Common myeloid progenitor, CD34-positive (primary cell): ENCODE measurements around the gene SMAP1.

Source experiments
- CTCF ChIA-PET: fragments of 350-600 bp; sonication (Branson Sonifier 250); formaldehyde crosslinking; loops from one replicate; lab custom pipeline; 2021; ENCODE audit warnings: antibody characterized with exemption; lab: Charles Lee
- POLR2A ChIA-PET: fragments of 350-600 bp; sonication (Branson Sonifier 250); formaldehyde crosslinking; loops from one replicate; lab custom pipeline; 2021; ENCODE audit warnings: antibody characterized with exemption; lab: Charles Lee
- DNase-seq, 3 donors: peaks; one replicate each; pipeline versions ENCODE4 v3.0.0 to v3.0.0-alpha.2; 2013
- H3K27ac ChIP-seq, 2 experiments: 1 replicate in 1 of 2; 2 replicates in 1 of 2; pipeline ENCODE4 v1.7.0; 2013; ENCODE audit warnings: inconsistent platforms in 2 of 2, low read length in 2 of 2, mild to moderate bottlenecking in 2 of 2, low read depth in 1 of 2, moderate library complexity in 1 of 2; ENCODE audit not compliant: severe bottlenecking in 2 of 2, insufficient read depth in 1 of 2, poor library complexity in 1 of 2
- H3K27me3 ChIP-seq, 5 experiments: replicated peaks in 2 of 5; 1 replicate in 3 of 5; 2 replicates in 2 of 5; pipeline versions ENCODE4 v1.6.1 to v1.7.0; 2013; ENCODE audit warnings: low read length in 4 of 5, mild to moderate bottlenecking in 2 of 5, moderate library complexity in 2 of 5, inconsistent platforms in 1 of 5; ENCODE audit not compliant: insufficient read depth in 5 of 5, control insufficient read depth in 4 of 5
- H3K36me3 ChIP-seq, 4 experiments: 1 replicate in 2 of 4; 2 replicates in 2 of 4; pipeline versions ENCODE4 v1.6.1 to v1.7.0; 2013; ENCODE audit warnings: low read length in 3 of 4, control low read depth in 1 of 4, mild to moderate bottlenecking in 1 of 4; ENCODE audit not compliant: control insufficient read depth in 4 of 4, insufficient read depth in 4 of 4
- H3K4me1 ChIP-seq, 4 experiments: 1 replicate in 3 of 4; 2 replicates in 1 of 4; pipeline versions ENCODE4 v1.6.1 to v1.7.1; 2013; ENCODE audit warnings: low read length in 3 of 4, mild to moderate bottlenecking in 3 of 4, control low read depth in 1 of 4, inconsistent platforms in 1 of 4, moderate library complexity in 1 of 4; ENCODE audit not compliant: control insufficient read depth in 4 of 4, insufficient read depth in 4 of 4; ENCODE audit errors: control extremely low read depth in 1 of 4
- H3K4me3 ChIP-seq, 7 experiments: 1 replicate in 4 of 7; 2 replicates in 3 of 7; pipeline versions ENCODE4 v1.5.1 to v1.7.0; 2013; ENCODE audit warnings: mild to moderate bottlenecking in 7 of 7, low read length in 6 of 7, moderate library complexity in 6 of 7, inconsistent platforms in 2 of 7, low read depth in 2 of 7, control low read depth in 1 of 7; ENCODE audit not compliant: insufficient read depth in 4 of 7, control insufficient read depth in 1 of 7; ENCODE audit errors: extremely low read depth in 1 of 7
- H3K9me3 ChIP-seq, 5 experiments: 1 replicate in 4 of 5; 2 replicates in 1 of 5; pipeline versions ENCODE4 v1.6.1 to v1.7.1; 2013; ENCODE audit warnings: low read length in 4 of 5, mild to moderate bottlenecking in 2 of 5, inconsistent platforms in 1 of 5, low read depth in 1 of 5, moderate library complexity in 1 of 5; ENCODE audit not compliant: control insufficient read depth in 4 of 5, insufficient read depth in 2 of 5; ENCODE audit errors: control extremely low read depth in 1 of 5
- WGBS: methylation state at CpG from one replicate; pipeline ENCODE4 v1.1.5; 2013; ENCODE audit not compliant: insufficient coverage; 5-methylcytosine and 5-hydroxymethylcytosine counted together

Gene SMAP1

DNA sequence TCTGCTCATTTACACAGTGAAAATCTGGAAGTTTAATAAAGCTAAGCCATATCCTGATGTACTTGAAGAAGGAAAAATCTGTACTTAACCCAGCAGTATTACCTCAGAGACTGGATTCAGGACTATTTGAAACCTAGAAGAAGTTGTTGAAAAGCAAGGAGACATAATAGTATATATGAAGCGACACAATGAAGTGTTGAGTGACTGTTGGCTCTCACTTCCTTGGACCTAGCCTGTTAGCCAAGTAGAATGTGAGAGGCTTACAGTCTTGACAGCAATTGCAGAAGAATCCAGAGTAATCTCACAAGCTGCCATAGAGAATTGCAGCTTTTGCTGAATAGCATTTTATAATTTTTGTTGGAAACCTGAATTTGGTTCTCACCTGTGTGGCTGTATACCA lies 26.7 kb downstream of the SMAP1 start:
- WGBS: 93% methylated on average over 1 of the region's 1 CpG
- DNase-seq: no peak
- no peak overlapping the region for H3K4me3 ChIP-seq
- ChIA-PET POLR2A (no interaction called here), CTCF (no interaction called here)
- H3K27me3 ChIP-seq: no peaks in the 10 kb centered on the region
- H3K4me1 ChIP-seq: no peaks in the 10 kb centered on the region
- H3K27ac ChIP-seq: no peak overlapping the region
- peaks cover 2 to 37% (median 7%) of the 10 kb centered on the region in 5 experiments for H3K9me3 ChIP-seq
- peaks cover 0 to 3% (median 0%) of the 10 kb centered on the region in 4 experiments for H3K36me3 ChIP-seq

DNA sequence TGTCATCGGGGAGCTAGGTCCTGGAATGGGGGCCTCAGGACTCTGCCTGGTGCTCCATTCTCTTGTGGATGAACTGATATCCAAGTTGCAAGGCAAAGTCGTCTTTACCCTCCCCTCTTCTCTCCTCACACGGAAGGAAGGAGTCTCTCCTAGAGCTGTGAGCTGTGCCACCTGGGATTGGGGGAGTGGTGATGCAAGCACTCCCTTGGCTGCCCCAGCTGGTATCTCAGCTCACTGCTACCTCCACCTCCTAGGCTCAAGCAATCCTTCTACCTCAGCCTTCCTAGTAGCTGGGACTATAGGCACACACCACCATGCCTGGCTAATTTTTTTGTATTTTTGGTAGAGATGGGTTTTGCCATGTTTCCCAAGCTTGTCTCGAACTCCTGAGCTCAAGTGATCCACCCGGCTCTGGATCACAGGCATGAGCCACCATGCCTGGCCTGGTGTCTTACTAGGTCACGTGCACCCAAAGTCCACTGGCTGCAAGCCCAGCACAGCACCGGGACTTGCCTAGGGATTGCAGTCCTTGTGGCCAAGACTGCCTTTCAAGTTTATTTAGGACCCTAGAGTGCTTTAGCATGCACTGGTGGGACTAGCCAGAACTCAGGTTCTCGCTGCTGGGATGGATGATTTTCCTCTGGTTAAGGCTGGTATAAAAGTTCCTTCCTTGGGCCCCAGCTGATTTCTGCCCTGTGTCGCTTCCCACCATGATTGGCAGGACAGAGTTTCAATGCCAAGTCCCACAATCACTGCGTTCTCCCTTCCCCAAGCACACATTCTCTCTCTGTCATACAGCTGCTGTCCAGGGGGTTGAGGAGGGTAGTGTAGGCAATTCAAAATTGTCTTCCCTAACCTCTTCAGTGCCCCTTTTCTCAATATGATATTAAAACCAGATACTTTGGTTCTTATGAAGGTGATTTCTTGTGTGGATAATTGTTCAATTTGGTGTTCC lies 33.5 kb downstream of the SMAP1 start:
- H3K9me3 ChIP-seq: peaks cover 0 to 4% (median 1%) of the 10 kb centered on the region in 5 experiments
- peaks cover 0 to 3% (median 1%) of the 10 kb centered on the region in 4 experiments for H3K36me3 ChIP-seq
- ChIA-PET POLR2A (interaction anchor here (0.7 kb wide), 1 partner anchor 244 kb away, joined by 3 read pairs; no protein-coding TSS in a partner anchor), CTCF (interaction anchor here (0.6 kb wide), 1 partner anchor 17 kb away, joined by 3 read pairs; no protein-coding TSS in a partner anchor)
- 99% methylated on average over 6 of the region's 10 CpGs for WGBS
- no peak for DNase-seq
- H3K4me3 ChIP-seq: no peak overlapping the region
- H3K27ac ChIP-seq: no peak overlapping the region
- no peaks in the 10 kb centered on the region for H3K4me1 ChIP-seq
- H3K27me3 ChIP-seq: no peaks in the 10 kb centered on the region

DNA sequence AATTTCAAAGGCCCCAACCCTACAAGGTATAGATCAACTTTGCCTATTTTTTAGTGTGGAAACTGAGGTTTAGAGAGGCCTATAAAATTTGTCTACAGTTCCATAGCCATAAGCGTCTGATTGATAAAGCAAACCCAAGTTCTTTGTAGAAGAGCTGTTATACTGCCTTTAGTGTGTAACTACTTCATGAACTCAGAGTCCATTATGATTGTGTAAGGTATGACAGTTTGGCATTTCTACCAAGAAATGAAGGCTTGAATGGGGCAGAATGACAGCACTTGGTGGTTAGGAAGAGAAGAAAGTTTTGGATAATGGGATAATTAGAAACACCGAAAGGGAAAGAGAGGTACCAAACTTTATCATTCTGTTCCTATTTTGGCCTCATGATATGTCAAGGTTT lies 38.1 kb downstream of the SMAP1 start:
- DNase-seq: no peak
- CTCF ChIA-PET: no interaction called here
- Histone ChIP-seq H3K27me3 (no peaks in the 10 kb centered on the region), H3K36me3 (no peaks in the 10 kb centered on the region), H3K4me3 (no peak overlapping the region), H3K9me3 (no peaks in the 10 kb centered on the region), H3K4me1 (no peaks in the 10 kb centered on the region), H3K27ac (no peak overlapping the region)
- WGBS: 100% methylated on average over 2 of the region's 2 CpGs
- POLR2A ChIA-PET: no interaction called here

DNA sequence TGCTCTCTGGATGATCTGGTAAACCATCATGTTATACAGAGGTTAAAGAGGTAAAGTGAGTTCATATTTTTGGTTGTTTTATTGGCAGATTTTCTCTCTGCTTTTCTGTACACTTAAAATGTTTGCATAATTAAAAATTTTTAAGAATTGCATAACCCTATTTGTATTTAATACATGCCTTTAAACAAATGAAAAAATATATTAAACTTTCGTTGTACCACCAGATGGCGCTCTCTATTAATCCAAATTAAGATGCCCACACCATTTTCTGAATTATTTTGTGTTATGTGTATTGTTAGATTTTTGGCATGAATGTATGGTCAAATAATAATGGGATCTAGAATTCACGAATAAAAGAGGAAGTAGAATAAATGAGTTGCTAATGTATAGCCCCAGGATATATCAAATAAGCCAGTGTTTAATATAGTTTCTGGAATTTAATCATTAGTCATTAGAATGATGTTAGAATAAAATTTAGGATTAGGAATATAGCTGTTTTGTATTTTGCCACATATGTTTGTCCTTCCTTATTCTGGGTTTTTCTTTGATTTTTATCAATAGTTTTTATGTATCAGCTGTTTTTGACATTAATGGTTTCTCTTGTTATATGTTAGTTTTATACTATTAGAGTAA lies 38.9 kb downstream of the SMAP1 start:
- 0% methylated on average over 1 of the region's 3 CpGs for WGBS
- H3K27ac ChIP-seq: no peak overlapping the region
- peak; percentile 46 to 72 (median 65) for DNase-seq
- ChIA-PET POLR2A (no interaction called here), CTCF (interaction anchor here (0.8 to 5.6 kb wide), 12 partner anchors 10 to 307 kb away, joined by 3 to 52 read pairs (median 4); no protein-coding TSS in a partner anchor)
- no peaks in the 10 kb centered on the region for H3K27me3 ChIP-seq
- H3K36me3 ChIP-seq: no peaks in the 10 kb centered on the region
- H3K9me3 ChIP-seq: no peaks in the 10 kb centered on the region
- no peaks in the 10 kb centered on the region for H3K4me1 ChIP-seq
- H3K4me3 ChIP-seq: no peak overlapping the region

DNA sequence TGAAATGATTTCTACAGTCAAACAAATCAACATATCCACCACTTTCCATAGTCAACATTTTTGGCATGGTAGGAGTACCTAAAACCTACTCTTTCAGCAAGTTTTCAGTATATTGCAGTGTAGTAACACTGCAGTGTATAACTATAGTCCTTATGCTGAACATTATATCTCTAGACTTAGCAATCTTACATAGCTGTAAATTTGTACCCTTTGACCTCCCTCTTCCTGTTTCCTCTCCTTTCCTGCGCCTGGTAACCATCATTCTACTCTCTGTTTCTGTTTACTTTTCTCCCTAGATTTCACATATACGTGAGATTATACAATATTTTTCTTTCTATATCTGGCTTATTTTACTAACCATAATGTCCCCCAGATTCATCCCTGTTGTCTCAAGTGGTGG lies 40.2 kb downstream of the SMAP1 start:
- ChIA-PET CTCF (interaction anchor here (0.8 to 5.6 kb wide), 7 partner anchors 17 to 306 kb away, joined by 3 to 52 read pairs (median 4); no protein-coding TSS in a partner anchor), POLR2A (no interaction called here)
- Histone ChIP-seq H3K36me3 (no peaks in the 10 kb centered on the region), H3K9me3 (no peaks in the 10 kb centered on the region), H3K27ac (no peak overlapping the region), H3K4me3 (no peak overlapping the region), H3K27me3 (no peaks in the 10 kb centered on the region), H3K4me1 (no peaks in the 10 kb centered on the region)
- DNase-seq: no peak
- 96% methylated on average over 2 of the region's 2 CpGs for WGBS

DNA sequence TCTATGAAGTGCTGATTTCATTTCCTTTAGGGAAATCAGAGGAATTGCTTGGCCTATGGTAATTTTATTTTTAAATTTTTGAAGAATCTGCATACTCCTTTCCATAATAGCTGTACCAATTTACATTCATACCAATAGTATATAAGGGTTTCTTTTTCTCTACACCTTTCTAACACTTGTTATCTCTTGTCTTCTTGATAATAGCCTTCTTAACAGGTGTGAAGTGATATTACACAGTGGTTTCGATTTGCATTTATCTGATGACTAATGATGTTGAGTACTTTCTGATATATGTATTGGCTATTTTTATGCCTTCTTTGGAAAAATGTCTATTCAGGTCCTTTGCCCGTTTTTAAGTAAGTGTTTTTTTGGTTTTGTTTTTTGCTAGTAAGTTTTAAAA lies 40.8 kb downstream of the SMAP1 start:
- ChIA-PET POLR2A (no interaction called here), CTCF (interaction anchor here (0.8 to 5.6 kb wide), 3 partner anchors 10 to 177 kb away, joined by 3 to 52 read pairs (median 4); no protein-coding TSS in a partner anchor)
- WGBS: no CpG with 5 or more reads among the region's 2 CpGs
- no peak overlapping the region for H3K27ac ChIP-seq
- H3K9me3 ChIP-seq: peaks cover 0 to under 1% (median 0%) of the 10 kb centered on the region in 5 experiments
- no peaks in the 10 kb centered on the region for H3K36me3 ChIP-seq
- no peaks in the 10 kb centered on the region for H3K4me1 ChIP-seq
- no peaks in the 10 kb centered on the region for H3K27me3 ChIP-seq
- no peak overlapping the region for H3K4me3 ChIP-seq
- no peak for DNase-seq
